ENCODE data around the gene HOXC5.

- TF ChIP-seq CTCF (conservative IDR thresholded peaks at IDR 0.05; ENCODE audit: low read length) (no peak), EZH2phosphoT487 (IDR thresholded peaks at IDR 0.05; ENCODE audit: borderline replicate concordance, low read depth, low read length) (no peak)
These were observed 18.4 kb upstream of the HOXC5 start for GRCh38 chr12:54014377-54015017.

Data from OCI-LY7 (cell line).